GM12878 (cell line): ENCODE results near the gene CCL22. TPM values are rescaled to one million over a fixed set of nuclear protein-coding genes. Genes with fewer than 3 reads are reported as not detected.

Experiments
- ATF2 ChIP-seq: IDR thresholded peaks from 2 replicates; pipeline ENCODE4 v1.6.1; 2012; ENCODE audit warnings: low read length, inconsistent platforms
- BACH1 ChIP-seq: fragments of 450-650 bp; IDR thresholded peaks from 2 replicates; pipeline ENCODE4 v1.6.1; 2017; ENCODE audit warnings: mild to moderate bottlenecking, borderline replicate concordance
- GABPA ChIP-seq: IDR thresholded peaks from 2 replicates; pipeline ENCODE4 v1.6.1; 2014; ENCODE audit warnings: antibody characterized with exemption, low read depth, mild to moderate bottlenecking, inconsistent platforms
- MTA2 ChIP-seq: fragments of 450-650 bp; IDR thresholded peaks from 2 replicates; pipeline ENCODE4 v1.6.1; 2016; ENCODE audit warnings: low read depth, mild to moderate bottlenecking, moderate library complexity
- NFIC ChIP-seq: IDR thresholded peaks from 2 replicates; pipeline ENCODE4 v1.6.1; 2012; ENCODE audit warnings: low read depth, mild to moderate bottlenecking, inconsistent platforms, low read length, moderate library complexity
- NR2F1 ChIP-seq: fragments of 450-650 bp; conservative IDR thresholded peaks from 2 replicates; pipeline ENCODE4 v1.6.1; 2017; ENCODE audit warnings: mild to moderate bottlenecking
- SREBF2 ChIP-seq: IDR thresholded peaks from 2 replicates; pipeline ENCODE4 v1.6.1; 2012; ENCODE audit warnings: mild to moderate bottlenecking, low read length
- TCF12 ChIP-seq: IDR thresholded peaks from 2 replicates; pipeline ENCODE4 v1.6.1; 2011; ENCODE audit warnings: low read depth, mild to moderate bottlenecking, low read length
- WRNIP1 ChIP-seq: IDR thresholded peaks from 2 replicates; pipeline ENCODE4 v1.6.1; 2011; ENCODE audit warnings: low read depth, low read length, improper control_type of control experiment, borderline replicate concordance
- ZNF24 ChIP-seq: fragments of 450-650 bp; IDR thresholded peaks from 2 replicates; pipeline ENCODE4 v1.6.1; 2017; ENCODE audit warnings: antibody characterized with exemption, mild to moderate bottlenecking
- polyA plus RNA-seq, 11 experiments: library from polyadenylated mRNA; depleted of rRNA in 4 of 11; unstranded in 6 of 11; stranded (reverse) in 5 of 11; fragments of >200 nt; fragmentation: Nextera tagmentation in 4 of 11; fragmentation: Illumina TruSeq in 1 of 11; extraction: Ambion mirVana in 4 of 11; extraction: Trizol in 1 of 11; gene quantifications; 1 replicate in 1 of 11; 2 replicates in 10 of 11; pipeline versions ENCODE4 v1.2.1 to v1.2.3, GENCODE V29; 2011 to 2016; ENCODE audit warnings: inconsistent platforms in 2 of 11, missing spikeins in 2 of 11, low read depth in 1 of 11
- total RNA-seq, 4 experiments: library from RNA; depleted of rRNA in 3 of 4; stranded (reverse); fragments of >200 nt in 3 of 4; fragmentation: Illumina TruSeq in 1 of 4; extraction: Trizol in 1 of 4; gene quantifications; 2 replicates each; pipeline versions ENCODE4 v1.2.1 to v1.2.3, GENCODE V29; 2013 to 2021
- TF ChIP-seq, protein P1 (sequence below): fragments of 150-350 bp; IDR thresholded peaks from 2 replicates; pipeline ENCODE4 v1.6.1; 2014; ENCODE audit warnings: mild to moderate bottlenecking, low read depth, low read length
- TF ChIP-seq, protein P2 (sequence below): fragments of 450-650 bp; IDR thresholded peaks from 2 replicates; pipeline ENCODE4 v1.6.1; 2017; ENCODE audit warnings: borderline replicate concordance
- TF ChIP-seq, protein P3 (sequence below): IDR thresholded peaks from 2 replicates; pipeline ENCODE4 v1.6.1; 2011; ENCODE audit warnings: low read depth, low read length, improper control_type of control experiment, borderline replicate concordance
- TF ChIP-seq, protein P4 (sequence below): IDR thresholded peaks from 2 replicates; pipeline ENCODE4 v1.6.1; 2012; ENCODE audit warnings: mild to moderate bottlenecking, low read depth, low read length
- TF ChIP-seq, protein P5 (sequence below): IDR thresholded peaks from 2 replicates; pipeline ENCODE4 v1.6.1; 2012; ENCODE audit warnings: improper control_type of control experiment, low read depth, low read length; ENCODE audit not compliant: insufficient replicate concordance

CCL22 gene
- total and polyA plus RNA-seq, 10 of the 15 experiments (the other 5 are each of a cell fraction or from before 2014, with no cell fraction given), result 38.0 to 704 (median 349) TPM

DNA sequence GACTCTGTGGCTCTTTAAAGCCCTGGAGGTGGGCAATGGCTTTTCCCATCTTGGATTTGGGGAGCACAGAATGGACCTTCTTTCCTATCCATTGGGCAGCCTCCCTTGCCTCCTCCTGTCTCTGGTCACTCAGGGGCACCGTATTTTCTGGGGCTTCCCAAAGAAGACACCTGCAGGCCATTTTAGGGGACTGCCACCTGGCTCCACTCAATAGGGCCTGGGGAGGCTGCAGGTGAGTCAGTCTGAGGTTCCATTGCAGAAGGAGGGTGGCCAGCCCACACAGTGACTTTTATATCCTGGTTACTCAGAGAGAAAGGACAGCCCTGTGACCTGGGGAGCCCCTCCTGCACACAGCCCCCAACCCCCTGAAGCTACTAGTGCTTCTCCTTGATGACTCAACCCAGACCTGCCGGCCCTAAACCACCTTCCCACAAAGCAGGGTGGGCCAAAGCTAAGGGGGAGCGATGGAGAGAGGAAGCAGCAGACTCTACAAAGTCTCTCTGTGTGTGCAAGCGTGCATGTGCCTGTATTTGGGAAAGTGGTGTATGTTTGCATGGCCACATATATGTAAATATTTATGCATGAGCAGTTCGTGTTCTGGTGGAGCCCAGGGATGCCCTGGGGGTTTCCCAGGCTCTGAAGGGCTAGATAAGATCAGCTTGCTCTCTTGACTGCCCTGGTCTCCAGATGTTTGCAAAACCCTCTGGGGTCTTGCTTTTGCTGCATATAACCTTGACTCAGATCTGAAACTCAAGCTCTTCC is 18.7 kb downstream of the CCL22 start (continued):
- TF ChIP-seq, protein P1, sequence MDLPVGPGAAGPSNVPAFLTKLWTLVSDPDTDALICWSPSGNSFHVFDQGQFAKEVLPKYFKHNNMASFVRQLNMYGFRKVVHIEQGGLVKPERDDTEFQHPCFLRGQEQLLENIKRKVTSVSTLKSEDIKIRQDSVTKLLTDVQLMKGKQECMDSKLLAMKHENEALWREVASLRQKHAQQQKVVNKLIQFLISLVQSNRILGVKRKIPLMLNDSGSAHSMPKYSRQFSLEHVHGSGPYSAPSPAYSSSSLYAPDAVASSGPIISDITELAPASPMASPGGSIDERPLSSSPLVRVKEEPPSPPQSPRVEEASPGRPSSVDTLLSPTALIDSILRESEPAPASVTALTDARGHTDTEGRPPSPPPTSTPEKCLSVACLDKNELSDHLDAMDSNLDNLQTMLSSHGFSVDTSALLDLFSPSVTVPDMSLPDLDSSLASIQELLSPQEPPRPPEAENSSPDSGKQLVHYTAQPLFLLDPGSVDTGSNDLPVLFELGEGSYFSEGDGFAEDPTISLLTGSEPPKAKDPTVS, result no peak
- TF ChIP-seq SREBF2 (no peak), NFIC (peak; percentile 96), ATF2 (peak; percentile 98), MTA2 (peak; percentile 74), BACH1 (peak; percentile 47; the same call in 1 of the 2 replicates), NR2F1 (peak; percentile 92), GABPA (no peak), WRNIP1 (no peak), TCF12 (peak; percentile 72), ZNF24 (no peak)
- TF ChIP-seq, protein P2, sequence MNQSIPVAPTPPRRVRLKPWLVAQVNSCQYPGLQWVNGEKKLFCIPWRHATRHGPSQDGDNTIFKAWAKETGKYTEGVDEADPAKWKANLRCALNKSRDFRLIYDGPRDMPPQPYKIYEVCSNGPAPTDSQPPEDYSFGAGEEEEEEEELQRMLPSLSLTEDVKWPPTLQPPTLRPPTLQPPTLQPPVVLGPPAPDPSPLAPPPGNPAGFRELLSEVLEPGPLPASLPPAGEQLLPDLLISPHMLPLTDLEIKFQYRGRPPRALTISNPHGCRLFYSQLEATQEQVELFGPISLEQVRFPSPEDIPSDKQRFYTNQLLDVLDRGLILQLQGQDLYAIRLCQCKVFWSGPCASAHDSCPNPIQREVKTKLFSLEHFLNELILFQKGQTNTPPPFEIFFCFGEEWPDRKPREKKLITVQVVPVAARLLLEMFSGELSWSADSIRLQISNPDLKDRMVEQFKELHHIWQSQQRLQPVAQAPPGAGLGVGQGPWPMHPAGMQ, result no peak
- TF ChIP-seq, protein P3, sequence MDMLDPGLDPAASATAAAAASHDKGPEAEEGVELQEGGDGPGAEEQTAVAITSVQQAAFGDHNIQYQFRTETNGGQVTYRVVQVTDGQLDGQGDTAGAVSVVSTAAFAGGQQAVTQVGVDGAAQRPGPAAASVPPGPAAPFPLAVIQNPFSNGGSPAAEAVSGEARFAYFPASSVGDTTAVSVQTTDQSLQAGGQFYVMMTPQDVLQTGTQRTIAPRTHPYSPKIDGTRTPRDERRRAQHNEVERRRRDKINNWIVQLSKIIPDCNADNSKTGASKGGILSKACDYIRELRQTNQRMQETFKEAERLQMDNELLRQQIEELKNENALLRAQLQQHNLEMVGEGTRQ, result no peak
- TF ChIP-seq, protein P4, sequence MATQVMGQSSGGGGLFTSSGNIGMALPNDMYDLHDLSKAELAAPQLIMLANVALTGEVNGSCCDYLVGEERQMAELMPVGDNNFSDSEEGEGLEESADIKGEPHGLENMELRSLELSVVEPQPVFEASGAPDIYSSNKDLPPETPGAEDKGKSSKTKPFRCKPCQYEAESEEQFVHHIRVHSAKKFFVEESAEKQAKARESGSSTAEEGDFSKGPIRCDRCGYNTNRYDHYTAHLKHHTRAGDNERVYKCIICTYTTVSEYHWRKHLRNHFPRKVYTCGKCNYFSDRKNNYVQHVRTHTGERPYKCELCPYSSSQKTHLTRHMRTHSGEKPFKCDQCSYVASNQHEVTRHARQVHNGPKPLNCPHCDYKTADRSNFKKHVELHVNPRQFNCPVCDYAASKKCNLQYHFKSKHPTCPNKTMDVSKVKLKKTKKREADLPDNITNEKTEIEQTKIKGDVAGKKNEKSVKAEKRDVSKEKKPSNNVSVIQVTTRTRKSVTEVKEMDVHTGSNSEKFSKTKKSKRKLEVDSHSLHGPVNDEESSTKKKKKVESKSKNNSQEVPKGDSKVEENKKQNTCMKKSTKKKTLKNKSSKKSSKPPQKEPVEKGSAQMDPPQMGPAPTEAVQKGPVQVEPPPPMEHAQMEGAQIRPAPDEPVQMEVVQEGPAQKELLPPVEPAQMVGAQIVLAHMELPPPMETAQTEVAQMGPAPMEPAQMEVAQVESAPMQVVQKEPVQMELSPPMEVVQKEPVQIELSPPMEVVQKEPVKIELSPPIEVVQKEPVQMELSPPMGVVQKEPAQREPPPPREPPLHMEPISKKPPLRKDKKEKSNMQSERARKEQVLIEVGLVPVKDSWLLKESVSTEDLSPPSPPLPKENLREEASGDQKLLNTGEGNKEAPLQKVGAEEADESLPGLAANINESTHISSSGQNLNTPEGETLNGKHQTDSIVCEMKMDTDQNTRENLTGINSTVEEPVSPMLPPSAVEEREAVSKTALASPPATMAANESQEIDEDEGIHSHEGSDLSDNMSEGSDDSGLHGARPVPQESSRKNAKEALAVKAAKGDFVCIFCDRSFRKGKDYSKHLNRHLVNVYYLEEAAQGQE, result 0 out of 2 replicates have a peak, but pooled peaks have one; percentile 18
- TF ChIP-seq, protein P5, sequence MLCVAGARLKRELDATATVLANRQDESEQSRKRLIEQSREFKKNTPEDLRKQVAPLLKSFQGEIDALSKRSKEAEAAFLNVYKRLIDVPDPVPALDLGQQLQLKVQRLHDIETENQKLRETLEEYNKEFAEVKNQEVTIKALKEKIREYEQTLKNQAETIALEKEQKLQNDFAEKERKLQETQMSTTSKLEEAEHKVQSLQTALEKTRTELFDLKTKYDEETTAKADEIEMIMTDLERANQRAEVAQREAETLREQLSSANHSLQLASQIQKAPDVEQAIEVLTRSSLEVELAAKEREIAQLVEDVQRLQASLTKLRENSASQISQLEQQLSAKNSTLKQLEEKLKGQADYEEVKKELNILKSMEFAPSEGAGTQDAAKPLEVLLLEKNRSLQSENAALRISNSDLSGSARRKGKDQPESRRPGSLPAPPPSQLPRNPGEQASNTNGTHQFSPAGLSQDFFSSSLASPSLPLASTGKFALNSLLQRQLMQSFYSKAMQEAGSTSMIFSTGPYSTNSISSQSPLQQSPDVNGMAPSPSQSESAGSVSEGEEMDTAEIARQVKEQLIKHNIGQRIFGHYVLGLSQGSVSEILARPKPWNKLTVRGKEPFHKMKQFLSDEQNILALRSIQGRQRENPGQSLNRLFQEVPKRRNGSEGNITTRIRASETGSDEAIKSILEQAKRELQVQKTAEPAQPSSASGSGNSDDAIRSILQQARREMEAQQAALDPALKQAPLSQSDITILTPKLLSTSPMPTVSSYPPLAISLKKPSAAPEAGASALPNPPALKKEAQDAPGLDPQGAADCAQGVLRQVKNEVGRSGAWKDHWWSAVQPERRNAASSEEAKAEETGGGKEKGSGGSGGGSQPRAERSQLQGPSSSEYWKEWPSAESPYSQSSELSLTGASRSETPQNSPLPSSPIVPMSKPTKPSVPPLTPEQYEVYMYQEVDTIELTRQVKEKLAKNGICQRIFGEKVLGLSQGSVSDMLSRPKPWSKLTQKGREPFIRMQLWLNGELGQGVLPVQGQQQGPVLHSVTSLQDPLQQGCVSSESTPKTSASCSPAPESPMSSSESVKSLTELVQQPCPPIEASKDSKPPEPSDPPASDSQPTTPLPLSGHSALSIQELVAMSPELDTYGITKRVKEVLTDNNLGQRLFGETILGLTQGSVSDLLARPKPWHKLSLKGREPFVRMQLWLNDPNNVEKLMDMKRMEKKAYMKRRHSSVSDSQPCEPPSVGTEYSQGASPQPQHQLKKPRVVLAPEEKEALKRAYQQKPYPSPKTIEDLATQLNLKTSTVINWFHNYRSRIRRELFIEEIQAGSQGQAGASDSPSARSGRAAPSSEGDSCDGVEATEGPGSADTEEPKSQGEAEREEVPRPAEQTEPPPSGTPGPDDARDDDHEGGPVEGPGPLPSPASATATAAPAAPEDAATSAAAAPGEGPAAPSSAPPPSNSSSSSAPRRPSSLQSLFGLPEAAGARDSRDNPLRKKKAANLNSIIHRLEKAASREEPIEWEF, result peak; percentile 60
